K562 (cell line): ENCODE data around the gene UNC45A. TPM values are rescaled to one million over a fixed set of nuclear protein-coding genes. Genes with fewer than 3 reads are reported as not detected.

Source experiments
- BMI1 ChIP-seq: fragments of 150-350 bp; IDR thresholded peaks from 2 replicates; pipeline ENCODE4 v1.6.1; 2014; ENCODE audit warnings: low read length
- BRD4 ChIP-seq: fragments of 200-600 bp; sonication (generic); IDR thresholded peaks from 2 replicates; pipeline ENCODE4 v1.6.1; 2017; ENCODE audit warnings: inconsistent platforms
- HEY1 ChIP-seq: fragments of 250-450 bp; sonication (Bioruptor Pico); IDR thresholded peaks from 2 replicates; pipeline ENCODE4 v1.5.0; 2020; ENCODE audit warnings: mild to moderate bottlenecking, moderate library complexity, borderline replicate concordance
- KAT8 ChIP-seq: fragments of 450-650 bp; IDR thresholded peaks from 2 replicates; pipeline ENCODE4 v1.6.1; 2016; ENCODE audit warnings: low read depth, mild to moderate bottlenecking
- MAX ChIP-seq: sonication (generic); formaldehyde crosslinking; IDR thresholded peaks from 2 replicates; pipeline ENCODE4 v1.9.0; 2022; ENCODE audit warnings: mild to moderate bottlenecking, missing genetic modification reagents
- MCM2 ChIP-seq: fragments of 450-650 bp; IDR thresholded peaks from 2 replicates; pipeline ENCODE4 v1.6.1; 2017; ENCODE audit warnings: low read depth, mild to moderate bottlenecking
- PPARD ChIP-seq: fragments of 250-450 bp; sonication (Bioruptor Pico); IDR thresholded peaks from 2 replicates; pipeline ENCODE4 v1.8.0; 2022; ENCODE audit warnings: inconsistent platforms, mild to moderate bottlenecking, moderate library complexity
- REST ChIP-seq, 2 experiments: fragments of 450-650 bp; formaldehyde crosslinking in 1 of 2; IDR thresholded peaks; 2 replicates each; pipeline versions ENCODE4 v1.4.0 to v1.6.1; 2014 to 2020; ENCODE audit warnings: mild to moderate bottlenecking in 2 of 2, borderline replicate concordance in 1 of 2, low read depth in 1 of 2
- SFPQ ChIP-seq: fragments of 200-400 bp; formaldehyde crosslinking; IDR thresholded peaks from 2 replicates; pipeline ENCODE4 v1.6.1; 2017; ENCODE audit warnings: mild to moderate bottlenecking, low read depth, low read length, moderate library complexity
- SP1 ChIP-seq: sonication (generic); formaldehyde crosslinking; IDR thresholded peaks from 2 replicates; pipeline ENCODE4 v1.8.1; 2022; ENCODE audit warnings: mild to moderate bottlenecking, missing genetic modification reagents
- SREBF2 ChIP-seq: sonication (generic); formaldehyde crosslinking; IDR thresholded peaks from 2 replicates; pipeline ENCODE4 v1.4.0; 2020; ENCODE audit warnings: mild to moderate bottlenecking, missing genetic modification reagents
- TAL1 ChIP-seq: fragments of 450-650 bp; IDR thresholded peaks from 2 replicates; pipeline ENCODE4 v1.6.1; 2016; ENCODE audit warnings: mild to moderate bottlenecking
- TEAD4 ChIP-seq, 2 experiments: sonication (generic) in 1 of 2; formaldehyde crosslinking in 1 of 2; IDR thresholded peaks; 2 replicates each; pipeline versions ENCODE4 v1.6.1 to v1.8.0; 2012 to 2022; ENCODE audit warnings: borderline replicate concordance in 1 of 2, inconsistent platforms in 1 of 2, low read length in 1 of 2, mild to moderate bottlenecking in 1 of 2, missing genetic modification reagents in 1 of 2
- ZBTB12 ChIP-seq: fragments of 250-450 bp; sonication (Bioruptor Pico); IDR thresholded peaks from 2 replicates; pipeline ENCODE4 v1.4.0; 2020
- ZNF408 ChIP-seq: fragments of 250-450 bp; sonication (Bioruptor Pico); IDR thresholded peaks from 2 replicates; pipeline ENCODE4 v1.4.0; 2020; ENCODE audit warnings: low read depth, mild to moderate bottlenecking, moderate library complexity
- ZNF507 ChIP-seq: conservative IDR thresholded peaks from 2 replicates; pipeline ENCODE4 v1.6.1; 2017; ENCODE audit warnings: missing genetic modification characterization, missing compliant biosample characterization
- ZNF668 ChIP-seq: fragments of 250-450 bp; sonication (Bioruptor Pico); IDR thresholded peaks from 2 replicates; pipeline ENCODE4 v1.8.0; 2022; ENCODE audit warnings: mild to moderate bottlenecking, inconsistent platforms
- polyA plus RNA-seq, 8 experiments: library from polyadenylated mRNA; depleted of rRNA in 4 of 8; stranded (reverse) in 5 of 8; unstranded in 3 of 8; fragments of >200 nt; fragmentation: Nextera tagmentation in 2 of 8; fragmentation: Illumina TruSeq in 1 of 8; extraction: Ambion mirVana in 2 of 8; extraction: Trizol in 1 of 8; gene quantifications; 2 replicates each; pipeline versions ENCODE4 v1.2.1 to v1.2.3, GENCODE V29; 2011 to 2014; ENCODE audit warnings: inconsistent platforms in 1 of 8, missing spikeins in 1 of 8
- total RNA-seq, 7 experiments: library from RNA; depleted of rRNA in 6 of 7; stranded (reverse); fragments of >200 nt in 6 of 7; fragmentation: Illumina TruSeq in 2 of 7; extraction: Trizol in 2 of 7; gene quantifications; 2 replicates each; pipeline versions ENCODE4 v1.2.1 to v1.2.3, GENCODE V29; 2011 to 2021; ENCODE audit warnings: low replicate concordance in 1 of 7

UNC45A gene
- total and polyA plus RNA-seq, 9 of the 15 experiments (the other 6 are each of a cell fraction or from before 2014, with no cell fraction given) = 22.4 to 79.3 (median 43.7) TPM

DNA sequence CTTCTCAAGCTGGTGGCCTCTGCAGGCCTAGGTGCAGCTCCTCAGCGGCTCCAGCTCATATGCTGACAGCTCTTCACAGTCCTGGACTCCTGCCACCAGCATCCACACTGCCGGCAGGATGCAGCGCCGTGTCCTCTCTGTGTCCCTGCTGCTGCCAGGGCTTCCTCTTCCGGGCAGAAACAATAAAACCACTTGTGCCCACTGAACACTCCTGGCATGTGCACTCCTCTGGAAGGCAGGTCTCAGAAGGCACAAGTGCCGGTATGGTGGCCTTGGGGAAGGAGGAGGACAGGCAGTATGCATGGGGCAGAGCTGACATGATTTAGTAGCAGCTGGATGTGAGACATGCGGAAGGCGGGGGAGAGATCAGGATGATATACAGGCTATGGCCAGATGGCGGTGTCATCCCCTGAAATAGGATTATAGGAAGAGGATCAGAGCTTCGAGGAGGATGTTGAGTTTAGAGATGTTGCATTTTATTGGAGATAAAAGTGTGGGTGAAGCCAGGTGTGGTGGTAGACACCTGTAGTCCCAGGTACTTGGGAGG, 39.4 kb upstream of the UNC45A start (continued):
- no peak for TF ChIP-seq ZNF507 (tag)
- TF ChIP-seq TAL1 = peak; percentile 36; the same call in 1 of the 2 replicates
- TF ChIP-seq BRD4 = no peak
- TF ChIP-seq SREBF2 (CRISPR knock-in tag) = no peak
- TF ChIP-seq SFPQ = no peak
- no peak for TF ChIP-seq ZNF668 (CRISPR knock-in tag)
- TF ChIP-seq MAX = peak; percentile 70
- TF ChIP-seq TEAD4 (IDR thresholded peaks at IDR 0.05; ENCODE audit: low read length) = peak; percentile 67
- no peak for TF ChIP-seq TEAD4 (CRISPR knock-in tag; IDR thresholded peaks at IDR 0.05; ENCODE audit: borderline replicate concordance)
- TF ChIP-seq ZNF408 (CRISPR knock-in tag) = no peak
- no peak for TF ChIP-seq HEY1 (CRISPR knock-in tag)
- TF ChIP-seq SP1 (CRISPR knock-in tag) = peak; percentile 53; the same call in 1 of the 2 replicates
- TF ChIP-seq BMI1 = no peak
- no peak for TF ChIP-seq ZBTB12 (CRISPR knock-in tag)
- TF ChIP-seq MCM2 = no peak
- no peak for TF ChIP-seq PPARD (CRISPR knock-in tag)
- peak; percentile 51; the same call in 1 of the 2 replicates for TF ChIP-seq REST (IDR thresholded peaks at IDR 0.05; ENCODE audit: borderline replicate concordance)
- TF ChIP-seq REST (CRISPR knock-in tag; IDR thresholded peaks at IDR 0.05; ENCODE audit: low read depth) = no peak
- no peak for TF ChIP-seq KAT8
